GM12873 (cell line): ENCODE measurements around the gene CEBPZOS.

Source experiments
- CTCF ChIP-seq: IDR thresholded peaks from 2 replicates; pipeline ENCODE4 v1.5.1; 2012; ENCODE audit warnings: low read depth, mild to moderate bottlenecking, moderate library complexity, low read length, control low read depth; ENCODE audit not compliant: insufficient read depth; ENCODE audit errors: missing control alignments

The CEBPZOS gene

DNA sequence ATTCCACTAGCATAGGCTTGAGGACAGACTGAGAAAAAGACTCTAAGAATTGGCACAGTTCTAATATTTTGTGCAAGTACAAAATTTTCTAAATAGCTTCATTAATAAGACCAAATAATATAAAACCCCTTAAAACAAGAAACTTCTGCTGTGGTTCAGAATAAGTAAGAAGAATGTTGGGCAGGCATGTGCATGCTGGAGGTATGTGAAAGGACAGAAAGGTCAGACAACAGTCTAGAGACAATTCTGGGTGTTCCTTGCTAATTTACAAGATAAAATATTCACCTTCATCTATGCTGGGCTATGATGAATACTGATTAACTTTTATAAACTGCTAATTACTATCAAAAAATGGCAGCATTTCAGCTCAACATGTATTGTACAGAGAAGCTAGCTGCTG lies 14.9 kb downstream of the CEBPZOS start:
- no peak for TF ChIP-seq CTCF

DNA sequence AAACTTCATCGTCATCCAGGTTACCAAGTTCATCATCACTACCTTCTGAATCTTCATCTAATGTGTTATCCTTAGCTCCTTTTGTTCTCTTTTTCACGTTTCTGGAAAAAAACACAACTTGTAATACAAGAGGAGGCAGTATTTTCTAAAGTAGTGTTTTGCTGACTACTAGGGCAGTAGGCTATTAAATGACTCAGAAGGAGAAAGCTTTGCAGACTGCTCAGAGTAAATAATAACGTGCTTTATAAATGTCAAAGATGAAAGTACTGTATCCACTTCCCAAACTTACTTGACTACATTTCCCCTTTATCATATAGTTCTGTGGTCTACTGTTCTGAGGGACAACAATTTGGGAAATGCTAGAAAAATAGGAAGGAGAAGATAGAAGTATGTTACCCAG lies 15.6 kb downstream of the CEBPZOS start:
- no peak for TF ChIP-seq CTCF

DNA sequence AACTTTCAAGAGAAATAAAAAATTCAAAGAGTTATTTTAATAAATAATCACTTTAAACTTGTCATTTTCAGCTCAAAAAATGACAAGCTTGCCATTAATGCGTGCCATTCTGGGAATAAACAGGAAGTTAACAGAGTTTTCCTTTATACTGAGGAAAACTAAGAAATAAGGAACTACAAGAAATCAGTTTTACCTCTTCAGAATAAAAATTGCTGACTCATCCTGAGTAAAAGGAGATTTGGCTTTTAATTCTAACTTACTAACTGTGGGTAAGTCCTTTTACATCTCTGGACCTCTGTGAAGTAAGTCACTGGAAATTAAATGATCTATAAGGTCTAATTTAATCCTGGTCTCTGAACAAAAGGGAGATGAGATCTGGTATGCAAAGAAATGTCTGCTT lies 19.0 kb downstream of the CEBPZOS start:
- no peak for TF ChIP-seq CTCF

- no peak for TF ChIP-seq CTCF
Observed at GRCh38 chr2:37219046-37219445, 22.8 kb downstream of the CEBPZOS start.

DNA sequence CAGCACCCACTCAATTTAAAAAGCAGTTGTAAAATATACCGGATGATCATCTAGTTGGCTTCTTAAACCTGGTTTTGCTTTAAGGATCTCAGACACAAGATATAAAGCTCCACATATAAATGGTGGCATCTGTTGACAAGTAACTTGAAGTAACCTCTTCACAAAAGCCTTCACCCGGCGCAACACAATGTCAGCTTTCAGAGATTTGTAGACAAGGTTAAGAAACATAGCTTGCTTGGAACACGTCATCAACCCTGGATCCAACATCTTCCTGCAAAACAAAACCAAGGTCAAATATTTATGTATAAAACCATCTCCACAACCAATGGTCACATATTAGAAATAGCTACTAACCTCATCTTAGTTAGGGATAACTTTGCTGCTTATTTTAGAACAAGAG lies 26.8 kb downstream of the CEBPZOS start:
- TF ChIP-seq CTCF: no peak

- TF ChIP-seq CTCF: no peak
Observed at GRCh38 chr2:37224063-37224462, 27.8 kb downstream of the CEBPZOS start.

DNA sequence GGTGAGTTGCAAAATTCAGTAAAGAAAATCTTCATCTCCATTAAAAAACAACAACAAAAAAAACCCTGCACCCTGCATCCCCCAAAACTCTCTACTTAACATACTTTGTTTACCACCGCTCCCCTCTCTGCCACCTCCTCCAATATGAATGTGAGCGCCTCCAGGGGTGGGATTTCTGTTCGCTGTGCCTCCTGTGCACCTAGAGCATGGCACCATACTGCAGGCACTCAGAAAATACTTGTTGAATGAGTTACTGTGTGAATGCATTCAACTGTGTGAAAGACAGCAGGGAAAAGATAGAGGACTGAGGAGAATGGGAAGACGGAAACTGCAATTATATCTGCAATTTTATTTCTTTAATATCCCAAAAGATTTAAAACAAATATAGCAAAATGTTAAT lies 30.6 kb downstream of the CEBPZOS start:
- no peak for TF ChIP-seq CTCF

GRCh38 chr2:37228788-37229187 lies 32.5 kb downstream of the CEBPZOS start:
- TF ChIP-seq CTCF: no peak
